Small intestine (tissue), 7 donors: ENCODE results near the gene FZD1. TPM values are rescaled to one million over a fixed set of nuclear protein-coding genes. Genes with fewer than 3 reads are reported as not detected.
A peak's percentile ranks its signal among the peaks of the same experiment; 100 is the strongest.

Experiments used
- DNase-seq, 2 donors: peaks; one replicate each; pipeline versions ENCODE4 v3.0.0 to v3.0.0-alpha.2; 2013
- FAIRE-seq: peaks from 2 replicates; lab custom pipeline; 2012; peaks lifted over from hg19 to GRCh38; lab: Jason Lieb, UNC
- H3K27ac ChIP-seq, 3 donors: one replicate each; pipeline ENCODE4 v1.5.1; 2013; ENCODE audit warnings: low read length in 2 of 3, mild to moderate bottlenecking in 2 of 3, control low read depth in 1 of 3, inconsistent platforms in 1 of 3, low read depth in 1 of 3, moderate library complexity in 1 of 3
- H3K27me3 ChIP-seq, 3 donors: one replicate each; pipeline ENCODE4 v1.6.1; 2013; ENCODE audit warnings: low read length in 3 of 3, inconsistent platforms in 1 of 3; ENCODE audit not compliant: control insufficient read depth in 3 of 3, insufficient read depth in 3 of 3
- H3K36me3 ChIP-seq, 3 donors: one replicate each; pipeline ENCODE4 v1.6.1; 2013; ENCODE audit warnings: low read length in 3 of 3, inconsistent platforms in 1 of 3, low read depth in 1 of 3, mild to moderate bottlenecking in 1 of 3, moderate library complexity in 1 of 3; ENCODE audit not compliant: control insufficient read depth in 3 of 3, insufficient read depth in 2 of 3
- H3K4me1 ChIP-seq, 3 donors: one replicate each; pipeline ENCODE4 v1.6.1; 2013; ENCODE audit warnings: low read length in 2 of 3, inconsistent platforms in 1 of 3, low read depth in 1 of 3, mild to moderate bottlenecking in 1 of 3, moderate library complexity in 1 of 3; ENCODE audit not compliant: control insufficient read depth in 3 of 3, insufficient read depth in 2 of 3
- H3K4me3 ChIP-seq, 3 donors: one replicate each; pipeline ENCODE4 v1.5.1; 2013; ENCODE audit warnings: low read length in 3 of 3, control low read depth in 1 of 3, inconsistent platforms in 1 of 3, low read depth in 1 of 3, mild to moderate bottlenecking in 1 of 3, moderate library complexity in 1 of 3
- H3K9me3 ChIP-seq, 2 donors: one replicate each; pipeline ENCODE4 v1.6.1; 2013; ENCODE audit warnings: low read depth in 1 of 2, low read length in 1 of 2; ENCODE audit not compliant: control insufficient read depth in 2 of 2, insufficient read depth in 1 of 2
- WGBS, 3 donors: extraction: QIAGEN DNeasy Blood & Tissue Kit; methylation state at CpG; one replicate each; pipeline ENCODE4 v1.1.7; 2013; 5-methylcytosine and 5-hydroxymethylcytosine counted together
- polyA plus RNA-seq, 4 donors: library from polyadenylated mRNA; stranded (reverse) in 3 of 4; unstranded in 1 of 4; fragments of 200-250 nt in 3 of 4; fragments of 120-200 nt in 1 of 4; gene quantifications; one replicate each; pipeline versions ENCODE4 v1.2.1 to v1.2.3, GENCODE V29; 2013
- donor health status: healthy with polysubstance abuse.
- donor health status: control.
- donor health status: control.
- donor health status: Bipolar disorder and iron deficiency.
- donor health status: healthy.

Gene FZD1
- polyA plus RNA-seq, 4 donors: 1.8 to 12.2 (median 3.4) TPM

- Histone ChIP-seq H3K4me1 (peaks cover 0 to 15% (median 9%) of the 10 kb centered on the region in 3 donors), H3K27me3 (peaks cover 0 to 14% (median 3%) of the 10 kb centered on the region in 3 donors), H3K36me3 (peaks cover 0 to 15% (median 0%) of the 10 kb centered on the region in 3 donors), H3K27ac (peak overlapping the region in 2 of 3 donors; percentile 75 to 93), H3K9me3 (no peaks in the 10 kb centered on the region), H3K4me3 (peak overlapping the region in 2 of 3 donors; percentile 21 to 73)
- 60 to 84% (median 78%) methylated on average over 20 of the region's 20 CpGs for WGBS, 3 donors
- FAIRE-seq (no peak), DNase-seq (peak in 1 of 2 donors; percentile 16)
Observed at GRCh38 chr7:91266689-91267090, 2.5 kb downstream of the FZD1 start.

GRCh38 chr7:91267171-91267955 is 3.1 kb downstream of the FZD1 start:
- peak overlapping the region in 2 of 3 donors; percentile 8 to 14 for H3K27ac ChIP-seq

GRCh38 chr7:91270372-91270771 is 6.1 kb downstream of the FZD1 start:
- no peak for FAIRE-seq

More at GRCh38 chr7:91267171-91267955, 3.1 kb downstream of the FZD1 start:
- Histone ChIP-seq H3K4me1 (peaks cover 0 to 15% (median 9%) of the 10 kb centered on the region in 3 donors), H3K27me3 (peaks cover 0 to 14% (median 3%) of the 10 kb centered on the region in 3 donors), H3K36me3 (peaks cover 0 to 15% (median 0%) of the 10 kb centered on the region in 3 donors), H3K4me3 (peak overlapping the region in 2 of 3 donors; percentile 8 to 73), H3K9me3 (no peaks in the 10 kb centered on the region)
- WGBS, 3 donors: 64 to 80% (median 76%) methylated on average over 29 of the region's 29 CpGs
- FAIRE-seq (no peak), DNase-seq (peak in 1 of 2 donors; percentile 11)

GRCh38 chr7:91276909-91277308 is 12.7 kb downstream of the FZD1 start:
- FAIRE-seq (peak; percentile 15), DNase-seq (no peak)
- Histone ChIP-seq H3K36me3 (no peaks in the 10 kb centered on the region), H3K9me3 (no peaks in the 10 kb centered on the region), H3K4me1 (no peaks in the 10 kb centered on the region), H3K4me3 (no peak overlapping the region), H3K27ac (no peak overlapping the region), H3K27me3 (no peaks in the 10 kb centered on the region)

More at GRCh38 chr7:91270372-91270771, 6.1 kb downstream of the FZD1 start:
- H3K9me3 ChIP-seq: no peaks in the 10 kb centered on the region
- no peak overlapping the region for H3K27ac ChIP-seq
- WGBS, 3 donors: 79 to 97% (median 90%) methylated on average over 3 of the region's 3 CpGs
- peaks cover 0 to 15% (median 9%) of the 10 kb centered on the region in 3 donors for H3K4me1 ChIP-seq
- no peak for DNase-seq
- peaks cover 0 to 15% (median 0%) of the 10 kb centered on the region in 3 donors for H3K36me3 ChIP-seq
- H3K4me3 ChIP-seq: no peak overlapping the region
- peaks cover 0 to 14% (median 3%) of the 10 kb centered on the region in 3 donors for H3K27me3 ChIP-seq

- no peaks in the 10 kb centered on the region for H3K9me3 ChIP-seq
- no peak for FAIRE-seq
- WGBS, 3 donors: 4 to 45% (median 13%) methylated on average over 1 of the region's 1 CpG
- no peak for DNase-seq
- H3K27me3 ChIP-seq: no peaks in the 10 kb centered on the region
- H3K4me3 ChIP-seq: no peak overlapping the region
- no peaks in the 10 kb centered on the region for H3K36me3 ChIP-seq
- H3K27ac ChIP-seq: no peak overlapping the region
- H3K4me1 ChIP-seq: no peaks in the 10 kb centered on the region
Observed at GRCh38 chr7:91280185-91280584, 16.0 kb downstream of the FZD1 start.

GRCh38 chr7:91280604-91281003 is 16.4 kb downstream of the FZD1 start:
- no peak for FAIRE-seq
- H3K4me1 ChIP-seq: no peaks in the 10 kb centered on the region
- WGBS, 3 donors: 82 to 91% (median 84%) methylated on average over 1 of the region's 1 CpG

GRCh38 chr7:91285696-91286355 is 21.6 kb downstream of the FZD1 start:
- FAIRE-seq (no peak), DNase-seq (no peak)
- Histone ChIP-seq H3K4me1 (no peaks in the 10 kb centered on the region), H3K27me3 (no peaks in the 10 kb centered on the region), H3K27ac (no peak overlapping the region), H3K4me3 (no peak overlapping the region), H3K36me3 (no peaks in the 10 kb centered on the region), H3K9me3 (no peaks in the 10 kb centered on the region)
- WGBS, 3 donors: 71 to 75% (median 72%) methylated on average over 7 of the region's 7 CpGs

More at GRCh38 chr7:91280604-91281003, 16.4 kb downstream of the FZD1 start:
- Histone ChIP-seq H3K4me3 (no peak overlapping the region), H3K9me3 (no peaks in the 10 kb centered on the region), H3K36me3 (no peaks in the 10 kb centered on the region), H3K27me3 (no peaks in the 10 kb centered on the region), H3K27ac (no peak overlapping the region)
- no peak for DNase-seq

GRCh38 chr7:91286432-91286831 is 22.2 kb downstream of the FZD1 start:
- WGBS, 3 donors: 74 to 81% (median 76%) methylated on average over 6 of the region's 6 CpGs
- FAIRE-seq: no peak
- DNase-seq: no peak
- no peaks in the 10 kb centered on the region for H3K9me3 ChIP-seq
- H3K27me3 ChIP-seq: no peaks in the 10 kb centered on the region
- no peak overlapping the region for H3K4me3 ChIP-seq
- H3K27ac ChIP-seq: no peak overlapping the region
- no peaks in the 10 kb centered on the region for H3K4me1 ChIP-seq
- no peaks in the 10 kb centered on the region for H3K36me3 ChIP-seq
